Liver (tissue), 3 donors: ENCODE measurements around the gene CSF3R.

Experiments
- ATF3 ChIP-seq: IDR thresholded peaks from 2 replicates; pipeline ENCODE4 v1.6.1; 2016; ENCODE audit warnings: antibody characterized with exemption
- CTCF ChIP-seq: fragments of 150-350 bp; IDR thresholded peaks from 2 replicates; pipeline ENCODE4 v1.5.1; 2017; ENCODE audit warnings: improper control_type of control experiment, low read depth, low read length; ENCODE audit not compliant: missing input control
- EGR1 ChIP-seq, 2 donors: IDR thresholded peaks; 2 replicates each; pipeline ENCODE4 v1.6.1; 2016 to 2018; ENCODE audit warnings: antibody characterized with exemption in 2 of 2, low read depth in 2 of 2
- FOXA1 ChIP-seq: IDR thresholded peaks from 2 replicates; pipeline ENCODE4 v1.6.1; 2016; ENCODE audit warnings: antibody characterized with exemption
- GABPA ChIP-seq, 2 donors: IDR thresholded peaks in 1 of 2; conservative IDR thresholded peaks in 1 of 2; 2 replicates each; pipeline ENCODE4 v1.6.1; 2016; ENCODE audit warnings: antibody characterized with exemption in 2 of 2, mild to moderate bottlenecking in 1 of 2, moderate library complexity in 1 of 2
- JUND ChIP-seq, 2 donors: IDR thresholded peaks; 2 replicates each; pipeline ENCODE4 v1.6.1; 2016; ENCODE audit warnings: antibody characterized with exemption in 2 of 2
- MAX ChIP-seq: IDR thresholded peaks from 2 replicates; pipeline ENCODE4 v1.6.1; 2016; ENCODE audit warnings: antibody characterized with exemption
- RAD21 ChIP-seq, 2 donors: IDR thresholded peaks; 2 replicates each; pipeline ENCODE4 v1.6.1; 2016; ENCODE audit warnings: antibody characterized with exemption in 2 of 2, mild to moderate bottlenecking in 2 of 2
- REST ChIP-seq: IDR thresholded peaks from 2 replicates; pipeline ENCODE4 v1.6.1; 2016; ENCODE audit warnings: antibody characterized with exemption, mild to moderate bottlenecking
- SP1 ChIP-seq: IDR thresholded peaks from 2 replicates; pipeline ENCODE4 v1.6.1; 2018; ENCODE audit warnings: antibody characterized with exemption, mild to moderate bottlenecking
- TAF1 ChIP-seq: conservative IDR thresholded peaks from 2 replicates; pipeline ENCODE4 v1.6.1; 2016; ENCODE audit warnings: antibody characterized with exemption, mild to moderate bottlenecking
- YY1 ChIP-seq: IDR thresholded peaks from 2 replicates; pipeline ENCODE4 v1.6.1; 2016; ENCODE audit warnings: antibody characterized with exemption, mild to moderate bottlenecking
- ZBTB33 ChIP-seq: IDR thresholded peaks from 2 replicates; pipeline ENCODE4 v1.6.1; 2016; ENCODE audit warnings: antibody characterized with exemption
- donor health status: healthy.
- donor health status: healthy.

GRCh38 chr1:36442337-36442736 lies 40.4 kb downstream of the CSF3R start:
- TF ChIP-seq REST (no peak), CTCF (no peak), JUND (IDR thresholded peaks at IDR 0.05) (no peak), SP1 (no peak), MAX (no peak), ZBTB33 (no peak), YY1 (no peak), FOXA1 (no peak), EGR1 (IDR thresholded peaks at IDR 0.05; ENCODE audit: low read depth in 2 of 2) (no peak), TAF1 (no peak), RAD21 (IDR thresholded peaks at IDR 0.05) (no peak), GABPA (IDR thresholded peaks at IDR 0.05 in 1 of 2, conservative IDR thresholded peaks at IDR 0.05 in 1 of 2) (no peak), ATF3 (no peak)
